Left kidney (tissue), 2 donors: ENCODE measurements around the gene RRM2. TPM values are rescaled to one million over a fixed set of nuclear protein-coding genes. Genes with fewer than 3 reads are reported as not detected.

ENCODE experiments used
- DNase-seq: peaks from one replicate; pipeline ENCODE4 v3.0.0-alpha.2; 2013
- polyA plus RNA-seq: library from polyadenylated mRNA; unstranded; fragments of 120-200 nt; gene quantifications from one replicate; pipeline ENCODE4 v1.2.1, GENCODE V29; 2013; ENCODE audit not compliant: insufficient read length

The RRM2 gene
- polyA plus RNA-seq, 1 donor = 83.6 TPM

DNA sequence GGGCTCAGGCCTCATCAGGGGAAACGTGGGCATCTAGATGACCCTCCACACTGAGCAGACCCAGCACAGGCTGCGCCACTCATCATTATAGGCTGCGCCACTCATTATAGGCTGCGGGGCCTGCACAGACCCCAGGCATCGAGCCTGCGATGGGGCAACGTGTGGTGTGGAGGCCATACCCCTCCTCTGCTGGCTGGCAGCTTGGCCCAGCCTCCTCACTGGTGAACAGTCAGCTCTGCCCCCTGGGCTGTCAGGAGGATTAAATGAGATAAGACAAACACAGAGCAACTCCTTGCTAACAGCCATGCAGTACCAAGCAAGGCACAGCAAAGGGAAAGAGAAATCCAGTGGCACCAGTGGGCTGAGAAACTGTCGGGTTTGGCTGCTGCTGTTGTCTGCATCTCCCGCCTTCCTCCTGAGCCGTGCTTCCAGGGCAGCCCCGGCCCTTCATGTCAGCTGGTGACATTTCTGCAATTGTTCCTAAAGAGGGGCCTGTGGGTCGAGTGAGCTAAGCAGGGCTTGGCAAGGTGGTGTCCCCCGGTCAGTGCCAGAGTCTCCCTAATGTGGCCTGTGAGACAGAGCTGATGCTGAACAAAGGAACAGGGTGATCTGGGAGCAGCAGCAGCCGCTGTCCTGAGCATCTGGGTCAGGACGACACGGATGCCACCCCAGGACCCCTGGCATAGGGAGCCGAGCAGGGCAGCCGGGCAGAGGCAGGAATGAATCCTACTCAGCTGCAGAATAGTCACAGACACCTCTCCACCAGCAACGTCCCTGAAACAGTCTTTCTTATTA, 48.7 kb downstream of the RRM2 start:
- DNase-seq = no peak

- DNase-seq = no peak
Measured at GRCh38 chr2:10172033-10172871, 49.7 kb downstream of the RRM2 start.

GRCh38 chr2:10173258-10174005, 50.9 kb downstream of the RRM2 start:
- no peak for DNase-seq

- no peak for DNase-seq
Measured at GRCh38 chr2:10174173-10174572, 51.6 kb downstream of the RRM2 start.

DNA sequence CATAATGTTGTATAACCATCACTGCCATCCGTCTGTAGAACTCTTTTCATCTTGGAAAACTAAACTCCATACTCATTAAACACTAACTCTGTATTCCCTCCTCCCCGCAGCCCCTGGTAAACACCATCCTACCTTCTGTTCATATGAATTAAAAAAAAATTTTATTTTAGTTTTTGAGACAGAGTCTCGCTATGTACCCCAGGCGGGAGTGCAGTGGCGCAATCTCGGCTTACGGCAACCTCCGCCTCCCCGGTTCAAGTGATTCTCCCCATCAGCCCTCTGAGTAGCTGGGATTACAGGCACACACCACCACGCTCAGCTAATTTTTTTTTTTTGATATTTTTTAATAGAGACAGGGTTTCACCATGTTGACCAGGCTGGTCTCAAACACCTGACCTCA, 52.9 kb downstream of the RRM2 start:
- DNase-seq = no peak

GRCh38 chr2:10178751-10179150, 56.2 kb downstream of the RRM2 start:
- no peak for DNase-seq

DNA sequence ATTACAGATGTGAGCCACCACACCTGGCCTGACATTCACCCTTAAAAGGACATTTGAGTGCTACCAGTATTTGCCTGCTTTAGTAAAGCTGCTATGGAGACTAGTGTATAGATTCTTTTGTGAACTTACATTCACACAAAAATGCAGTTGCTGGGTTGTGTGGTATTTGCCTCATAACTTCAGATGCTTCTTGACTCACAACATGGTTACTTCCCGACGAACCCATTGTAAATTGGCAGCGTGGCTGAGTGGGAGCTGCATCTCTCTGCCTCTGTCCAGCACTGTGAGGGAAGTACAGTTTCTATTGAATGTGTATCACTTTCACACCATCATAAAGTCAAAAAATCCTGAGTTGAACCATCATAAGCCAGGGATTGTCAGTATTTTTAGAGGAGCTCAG, 56.9 kb downstream of the RRM2 start:
- no peak for DNase-seq

DNA sequence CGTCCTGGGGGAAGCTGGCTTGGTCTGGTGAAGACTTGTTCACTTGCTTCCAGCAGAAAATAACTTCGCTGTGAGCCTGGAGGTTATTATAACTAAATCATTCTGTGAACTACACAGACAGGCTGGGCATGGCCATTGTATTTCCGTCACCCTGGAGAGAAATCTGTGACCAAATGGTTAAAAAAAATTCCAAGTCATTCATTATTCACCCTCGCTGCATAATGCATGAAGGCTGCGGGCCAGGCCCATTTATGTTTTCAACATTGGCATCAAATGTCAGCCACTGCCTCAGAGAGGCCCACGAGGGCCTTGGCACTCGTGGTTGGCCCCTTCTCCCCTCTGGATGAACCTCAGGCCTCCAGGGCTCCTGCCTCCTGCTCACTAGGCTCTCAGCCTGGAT, 57.7 kb downstream of the RRM2 start:
- DNase-seq = no peak

Other genes starting within 250 kb of the RRM2 start
- 7.2 TPM for gene GRHL1, start 171.0 kb upstream of the RRM2 start, polyA plus RNA-seq
- gene KLF11, start 79.2 kb upstream of the RRM2 start, polyA plus RNA-seq = 23.6 TPM
- gene CYS1, start 42.3 kb upstream of the RRM2 start, polyA plus RNA-seq = 83.0 TPM
- 22.7 TPM for gene HPCAL1, start 180.2 kb downstream of the RRM2 start, polyA plus RNA-seq